DMS153 (cell line): ENCODE results near the gene CD6.
A peak's percentile ranks its signal among the peaks of the same experiment; 100 is the strongest.

Experiments used
- DNase-seq: peaks from one replicate; lab custom pipeline; 2025; lab: John Stamatoyannopoulos, UW

Gene CD6, protein sequence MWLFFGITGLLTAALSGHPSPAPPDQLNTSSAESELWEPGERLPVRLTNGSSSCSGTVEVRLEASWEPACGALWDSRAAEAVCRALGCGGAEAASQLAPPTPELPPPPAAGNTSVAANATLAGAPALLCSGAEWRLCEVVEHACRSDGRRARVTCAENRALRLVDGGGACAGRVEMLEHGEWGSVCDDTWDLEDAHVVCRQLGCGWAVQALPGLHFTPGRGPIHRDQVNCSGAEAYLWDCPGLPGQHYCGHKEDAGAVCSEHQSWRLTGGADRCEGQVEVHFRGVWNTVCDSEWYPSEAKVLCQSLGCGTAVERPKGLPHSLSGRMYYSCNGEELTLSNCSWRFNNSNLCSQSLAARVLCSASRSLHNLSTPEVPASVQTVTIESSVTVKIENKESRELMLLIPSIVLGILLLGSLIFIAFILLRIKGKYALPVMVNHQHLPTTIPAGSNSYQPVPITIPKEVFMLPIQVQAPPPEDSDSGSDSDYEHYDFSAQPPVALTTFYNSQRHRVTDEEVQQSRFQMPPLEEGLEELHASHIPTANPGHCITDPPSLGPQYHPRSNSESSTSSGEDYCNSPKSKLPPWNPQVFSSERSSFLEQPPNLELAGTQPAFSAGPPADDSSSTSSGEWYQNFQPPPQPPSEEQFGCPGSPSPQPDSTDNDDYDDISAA

DNA sequence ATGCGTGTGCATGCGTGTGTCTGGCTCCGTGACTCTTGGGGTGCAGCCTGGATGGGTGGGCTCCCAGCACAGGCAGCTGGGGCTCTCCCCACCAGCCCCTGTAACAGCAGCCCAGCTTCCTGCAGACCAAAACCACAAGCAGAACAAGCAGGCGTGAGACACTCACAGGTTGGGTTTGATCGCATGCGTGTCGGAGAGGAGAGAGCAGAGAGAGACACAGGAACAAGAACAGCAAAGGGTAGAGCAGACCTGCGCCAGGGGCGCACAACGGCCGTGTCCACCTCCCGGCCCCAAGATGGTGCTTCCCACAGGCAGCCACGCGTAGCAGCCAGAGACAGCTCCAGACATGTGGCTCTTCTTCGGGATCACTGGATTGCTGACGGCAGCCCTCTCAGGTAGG is at the start of gene CD6:
CD6 (plus strand) TSS at position 161 of the 400 bp plus-strand sequence; CDS start at position 347, 186 bp downstream.
- no peak for DNase-seq

DNA sequence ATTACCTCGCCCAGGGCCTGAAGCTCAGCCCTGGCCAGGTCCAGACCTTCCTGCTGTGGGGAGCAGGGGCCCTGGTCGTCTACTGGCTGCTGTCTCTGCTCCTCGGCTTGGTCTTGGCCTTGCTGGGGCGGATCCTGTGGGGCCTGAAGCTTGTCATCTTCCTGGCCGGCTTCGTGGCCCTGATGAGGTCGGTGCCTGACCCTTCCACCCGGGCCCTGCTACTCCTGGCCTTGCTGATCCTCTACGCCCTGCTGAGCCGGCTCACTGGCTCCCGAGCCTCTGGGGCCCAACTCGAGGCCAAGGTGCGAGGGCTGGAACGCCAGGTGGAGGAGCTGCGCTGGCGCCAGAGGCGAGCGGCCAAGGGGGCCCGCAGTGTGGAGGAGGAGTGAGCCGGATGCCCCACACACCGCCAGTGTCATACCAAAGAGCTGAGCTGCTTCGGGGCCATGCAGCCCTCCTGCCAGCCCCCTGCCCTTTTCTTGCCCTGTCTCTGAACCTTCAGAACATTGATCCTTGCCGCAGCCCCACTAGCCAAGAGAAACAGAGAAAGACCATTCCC is 49.6 kb upstream of the CD6 start:
- no peak for DNase-seq

DNA sequence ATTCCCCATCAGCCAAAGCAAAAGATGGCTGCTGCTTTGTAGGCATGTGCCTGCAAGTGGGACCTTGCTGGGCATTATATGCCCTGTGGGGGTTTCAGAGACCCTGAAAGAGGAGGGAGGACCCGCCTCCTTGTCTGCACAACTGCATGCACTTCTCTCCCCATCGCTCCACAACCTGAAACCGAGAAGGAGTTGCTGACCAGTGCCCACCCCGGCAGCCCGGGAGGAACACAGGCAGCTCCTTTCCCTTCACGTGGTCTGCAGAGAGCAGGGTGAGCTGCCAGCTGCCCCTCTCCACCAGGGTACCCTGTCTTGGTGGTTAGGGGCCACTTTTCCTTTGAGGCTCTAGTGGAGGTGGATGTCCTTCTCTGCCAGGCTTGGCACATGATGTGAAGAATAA is 48.6 kb upstream of the CD6 start:
- DNase-seq = no peak

DNA sequence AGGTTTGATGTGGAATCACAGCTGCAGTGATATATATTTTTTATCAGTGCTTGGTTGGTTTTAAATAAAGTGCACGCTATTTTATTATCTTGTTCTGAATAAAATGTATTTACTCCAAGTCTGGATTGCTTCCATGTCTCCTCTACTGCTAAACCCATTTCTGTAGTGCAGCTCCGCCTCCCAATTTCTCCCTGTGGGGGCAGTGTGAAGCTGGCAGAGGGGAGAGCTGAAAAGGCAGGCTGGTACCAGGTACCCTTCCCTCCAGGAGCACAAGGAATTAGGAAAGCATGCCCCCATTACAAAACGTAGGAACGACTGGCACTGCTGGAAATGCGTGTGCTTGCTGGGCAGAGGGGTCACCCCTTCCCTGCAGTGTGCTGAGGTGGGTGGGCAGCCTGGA is 48.2 kb upstream of the CD6 start:
- no peak for DNase-seq

DNA sequence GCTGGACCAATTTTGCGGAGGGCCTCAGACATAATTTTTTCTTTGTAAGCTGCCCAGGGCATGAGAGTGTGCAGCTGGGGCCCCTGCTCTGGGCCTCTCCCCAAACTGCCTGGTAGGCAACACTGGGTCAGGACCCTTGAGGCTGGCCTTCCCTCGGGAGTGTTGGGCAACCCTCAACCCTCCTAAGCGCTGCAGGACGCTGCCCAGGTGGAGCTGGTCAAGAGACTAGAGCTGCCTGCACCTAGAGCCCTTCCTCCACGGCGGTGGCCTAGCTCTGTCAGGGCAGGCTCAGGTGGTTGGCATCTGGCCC is 47.7 kb upstream of the CD6 start:
- no peak for DNase-seq

DNA sequence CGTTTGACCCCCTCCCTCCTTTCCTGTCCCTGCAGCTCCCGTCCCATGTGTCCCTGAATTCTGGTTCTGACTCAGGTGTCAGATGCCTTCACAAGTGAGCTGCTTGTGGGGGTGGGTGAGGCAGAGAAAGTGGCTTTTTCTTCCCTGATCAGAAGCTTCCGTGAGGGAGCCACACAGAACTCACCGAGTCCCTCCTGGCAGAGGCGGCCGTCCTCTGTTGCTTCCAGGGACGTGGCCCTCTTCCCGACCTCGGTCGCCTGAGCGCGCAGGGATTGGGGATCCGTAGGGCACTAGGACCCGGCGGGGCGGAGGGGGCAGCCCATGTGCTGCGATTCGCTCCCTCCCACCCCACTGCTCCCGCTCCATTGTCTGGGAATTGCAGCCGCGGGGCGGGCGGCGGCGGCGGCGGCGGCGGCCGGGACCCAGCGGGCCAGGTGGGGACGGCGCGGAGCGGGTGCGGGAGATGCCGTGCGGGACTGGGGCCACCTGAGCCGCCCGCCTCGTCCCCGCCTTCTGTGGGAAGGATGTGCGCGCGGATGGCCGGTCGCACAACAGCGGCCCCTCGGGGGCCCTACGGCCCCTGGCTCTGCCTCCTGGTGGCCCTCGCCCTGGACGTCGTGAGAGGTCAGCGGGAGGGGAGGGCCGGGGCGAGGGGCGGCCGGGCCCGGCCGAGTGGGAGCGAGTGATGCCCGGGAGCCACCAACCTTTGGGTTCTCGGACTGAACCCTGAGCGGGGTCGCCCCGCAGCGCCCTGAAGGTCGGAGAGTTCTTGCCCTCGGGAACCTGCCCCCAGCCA is 47.2 kb upstream of the CD6 start, which contains the start of gene TMEM132A:
TMEM132A (plus strand) TSS at position 351 of the 796 bp plus-strand sequence; CDS start at position 525, 174 bp downstream.
- peak; percentile 33 for DNase-seq

DNA sequence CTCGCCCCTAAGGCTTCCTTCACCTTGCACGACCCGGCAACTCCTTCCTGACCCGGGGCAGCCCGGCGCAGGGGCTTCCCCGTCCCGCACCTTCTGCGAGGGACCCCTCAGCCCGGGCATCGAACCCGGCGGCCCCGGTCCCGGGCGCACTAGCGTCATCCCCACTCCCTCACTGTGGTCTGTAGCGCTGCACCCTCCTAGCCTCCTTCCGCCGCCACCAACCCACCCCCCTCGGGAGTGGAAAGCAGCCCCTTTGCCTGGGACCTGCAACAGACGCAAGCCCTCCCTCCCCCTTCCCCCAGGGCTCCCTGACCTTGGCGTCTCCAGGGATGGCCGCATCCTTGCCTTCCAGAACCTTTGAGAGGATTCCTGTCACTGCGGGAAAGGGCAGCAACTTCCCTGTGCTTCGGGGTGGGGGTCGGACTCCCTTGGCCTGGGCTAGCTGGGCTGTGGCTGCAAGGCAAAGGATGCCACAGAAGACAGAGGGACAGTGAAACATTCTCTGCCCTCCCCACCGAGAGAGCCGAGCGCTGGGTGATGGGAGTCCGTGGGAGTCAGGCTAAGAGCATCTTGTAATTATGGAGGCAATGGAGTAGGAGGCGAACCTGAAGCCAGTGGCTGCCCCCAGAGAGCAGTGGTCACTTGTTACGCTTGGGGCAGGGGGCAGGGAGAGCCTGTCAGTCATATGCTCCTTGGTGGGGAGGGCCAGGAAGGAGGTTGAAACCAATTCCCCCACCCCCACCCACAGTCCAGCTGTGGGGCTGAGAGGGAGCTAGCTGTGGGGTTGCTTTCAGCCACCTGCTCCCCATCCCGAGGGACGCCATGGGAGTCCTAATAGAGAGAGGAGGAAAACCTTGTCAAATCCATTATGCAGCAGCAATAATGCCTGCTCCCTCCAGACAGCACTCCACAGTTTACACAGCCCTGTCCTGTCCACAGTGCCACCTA is 46.3 kb upstream of the CD6 start:
- no peak for DNase-seq

DNA sequence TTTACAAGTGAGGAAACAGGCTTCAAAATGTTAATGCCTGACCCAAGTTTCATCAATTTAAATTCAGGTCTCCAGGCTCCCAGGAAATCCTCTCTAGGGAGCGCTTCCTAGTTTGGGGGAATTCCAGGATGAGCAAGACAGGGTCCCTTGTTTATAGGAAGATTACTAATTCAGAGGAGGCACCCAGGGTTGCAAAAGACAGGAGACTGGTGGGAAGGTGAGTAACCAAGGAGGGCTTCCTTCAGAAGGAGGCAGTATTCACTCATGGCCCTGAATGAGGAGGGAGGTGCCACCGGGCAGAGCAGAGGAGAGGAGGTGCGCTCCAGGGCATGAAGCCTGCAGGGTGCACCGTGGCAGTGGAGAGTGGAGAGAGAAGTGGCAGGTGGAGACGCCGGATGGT is 45.6 kb upstream of the CD6 start:
- DNase-seq = no peak

DNA sequence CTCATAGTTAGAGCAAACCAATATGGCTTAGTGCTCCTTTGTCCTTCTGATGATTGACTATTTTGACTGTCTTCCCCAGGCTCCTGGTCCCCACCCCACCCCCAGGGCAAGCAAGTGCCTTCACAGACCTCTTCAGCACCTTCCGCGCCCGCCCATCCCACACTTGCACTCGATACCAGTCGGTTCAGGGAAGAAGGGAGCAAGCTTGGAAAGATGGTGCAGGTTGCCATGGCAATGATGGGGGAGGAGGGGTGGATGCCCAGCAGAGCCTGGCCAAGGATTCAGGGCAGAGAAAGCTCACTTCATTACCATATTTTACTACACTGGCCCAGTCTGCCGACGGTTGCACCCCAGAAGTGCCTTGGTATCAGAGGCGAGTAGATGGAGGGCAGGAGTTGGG is 45.0 kb upstream of the CD6 start:
- no peak for DNase-seq

DNA sequence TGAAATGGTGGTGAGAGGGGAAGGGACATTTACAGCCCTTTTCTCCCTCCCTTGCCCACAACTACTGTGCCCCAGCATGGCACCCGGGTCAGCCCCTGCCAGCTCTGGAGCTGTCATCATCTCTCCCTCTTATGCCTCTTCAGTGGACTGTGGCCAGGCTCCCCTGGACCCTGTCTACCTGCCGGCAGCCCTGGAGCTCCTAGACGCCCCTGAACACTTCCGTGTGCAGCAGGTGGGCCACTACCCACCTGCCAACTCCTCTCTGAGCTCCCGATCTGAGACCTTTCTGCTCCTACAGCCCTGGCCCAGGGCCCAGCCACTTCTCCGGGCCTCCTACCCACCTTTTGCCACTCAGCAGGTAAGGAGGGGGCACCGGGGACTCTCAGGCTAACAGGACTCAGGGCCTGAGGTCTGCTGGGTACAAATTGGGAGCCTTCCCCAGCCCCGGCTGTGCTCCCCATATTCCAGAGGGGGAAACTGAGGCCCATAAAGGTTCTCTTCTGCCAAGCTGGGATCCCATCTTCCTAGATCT is 44.4 kb upstream of the CD6 start:
- DNase-seq = no peak

DNA sequence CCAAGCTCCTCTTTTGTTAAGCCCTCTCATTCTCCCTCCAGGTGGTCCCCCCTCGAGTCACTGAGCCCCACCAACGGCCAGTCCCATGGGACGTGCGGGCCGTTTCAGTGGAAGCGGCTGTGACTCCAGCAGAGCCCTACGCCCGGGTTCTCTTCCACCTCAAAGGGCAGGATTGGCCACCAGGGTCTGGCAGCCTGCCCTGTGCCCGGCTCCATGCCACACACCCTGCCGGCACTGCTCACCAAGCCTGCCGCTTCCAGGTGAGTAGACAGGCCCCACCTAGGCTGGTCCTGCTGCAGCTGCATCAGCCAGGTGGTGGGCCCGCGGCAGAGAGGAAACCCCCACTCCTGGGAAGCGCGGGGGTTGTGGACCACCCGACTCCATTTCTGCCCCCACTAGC is 43.9 kb upstream of the CD6 start:
- DNase-seq = no peak

DNA sequence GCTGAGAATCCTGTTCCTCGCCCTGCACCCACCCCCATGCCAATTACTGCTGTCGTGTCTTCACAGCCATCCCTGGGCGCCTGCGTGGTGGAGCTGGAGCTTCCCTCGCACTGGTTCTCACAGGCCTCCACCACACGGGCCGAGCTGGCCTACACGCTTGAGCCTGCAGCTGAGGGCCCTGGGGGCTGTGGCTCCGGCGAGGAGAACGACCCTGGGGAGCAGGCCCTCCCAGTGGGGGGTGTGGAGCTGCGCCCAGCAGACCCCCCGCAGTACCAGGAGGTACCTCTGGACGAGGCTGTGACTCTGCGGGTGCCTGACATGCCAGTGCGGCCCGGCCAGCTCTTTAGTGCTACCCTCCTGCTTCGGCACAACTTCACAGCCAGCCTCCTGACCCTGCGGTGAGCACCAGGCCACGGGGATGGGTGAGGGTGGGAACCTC is 42.9 kb upstream of the CD6 start:
- DNase-seq = no peak

DNA sequence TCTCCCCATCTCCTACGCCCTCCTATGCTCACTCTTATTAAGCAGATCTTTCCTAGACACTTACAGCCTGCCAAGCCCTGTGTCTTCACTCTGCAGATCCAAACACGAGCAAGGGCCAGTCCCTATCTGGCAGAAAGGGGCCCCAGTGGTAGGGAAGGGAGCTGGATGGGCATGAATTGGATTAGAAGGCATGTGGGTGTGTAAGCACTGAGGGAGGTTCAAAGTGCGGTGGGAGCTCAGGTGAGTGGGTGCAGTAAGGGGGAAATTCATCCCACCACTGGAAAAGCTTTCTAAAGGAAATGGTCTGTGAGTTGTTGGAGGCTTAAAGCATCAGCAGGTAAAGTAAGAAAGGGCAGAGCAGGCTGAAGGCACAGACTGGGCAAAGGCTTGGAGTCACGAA is 41.7 kb upstream of the CD6 start:
- no peak for DNase-seq

DNA sequence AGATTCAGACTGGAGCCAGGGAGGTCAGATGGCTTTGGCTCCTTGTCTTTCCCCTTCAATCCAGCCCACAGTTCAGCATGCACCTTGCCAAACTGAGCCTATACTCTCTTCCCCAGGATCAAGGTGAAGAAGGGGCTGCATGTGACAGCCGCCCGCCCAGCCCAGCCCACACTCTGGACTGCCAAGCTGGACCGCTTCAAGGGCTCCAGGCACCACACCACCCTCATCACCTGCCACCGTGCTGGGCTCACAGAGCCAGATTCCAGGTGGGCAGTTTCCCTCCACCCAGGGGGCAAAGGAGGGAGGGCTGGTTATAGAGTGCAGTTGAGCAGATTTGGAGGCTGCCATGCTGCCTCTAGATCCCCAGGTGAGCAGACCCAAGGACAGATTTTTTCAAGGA is 41.1 kb upstream of the CD6 start:
- DNase-seq = no peak

DNA sequence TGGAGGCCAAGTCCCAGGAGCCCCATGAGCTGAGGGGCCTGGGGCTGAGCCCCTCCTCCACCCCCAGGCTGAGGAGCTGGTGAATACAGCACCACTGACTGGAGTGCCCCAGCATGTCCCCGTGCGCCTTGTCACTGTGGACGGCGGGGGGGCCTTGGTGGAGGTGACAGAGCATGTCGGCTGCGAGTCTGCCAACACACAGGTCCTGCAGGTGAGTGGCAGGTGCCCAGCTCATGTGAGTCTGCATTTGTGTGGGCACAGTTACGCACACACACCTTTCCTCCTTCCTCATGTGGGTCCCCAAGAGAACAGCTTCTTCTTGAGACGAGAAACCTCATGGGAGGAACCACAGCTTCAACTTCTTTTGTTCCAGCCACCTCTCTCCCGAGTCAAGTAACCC is 39.6 kb upstream of the CD6 start:
- DNase-seq = no peak

DNA sequence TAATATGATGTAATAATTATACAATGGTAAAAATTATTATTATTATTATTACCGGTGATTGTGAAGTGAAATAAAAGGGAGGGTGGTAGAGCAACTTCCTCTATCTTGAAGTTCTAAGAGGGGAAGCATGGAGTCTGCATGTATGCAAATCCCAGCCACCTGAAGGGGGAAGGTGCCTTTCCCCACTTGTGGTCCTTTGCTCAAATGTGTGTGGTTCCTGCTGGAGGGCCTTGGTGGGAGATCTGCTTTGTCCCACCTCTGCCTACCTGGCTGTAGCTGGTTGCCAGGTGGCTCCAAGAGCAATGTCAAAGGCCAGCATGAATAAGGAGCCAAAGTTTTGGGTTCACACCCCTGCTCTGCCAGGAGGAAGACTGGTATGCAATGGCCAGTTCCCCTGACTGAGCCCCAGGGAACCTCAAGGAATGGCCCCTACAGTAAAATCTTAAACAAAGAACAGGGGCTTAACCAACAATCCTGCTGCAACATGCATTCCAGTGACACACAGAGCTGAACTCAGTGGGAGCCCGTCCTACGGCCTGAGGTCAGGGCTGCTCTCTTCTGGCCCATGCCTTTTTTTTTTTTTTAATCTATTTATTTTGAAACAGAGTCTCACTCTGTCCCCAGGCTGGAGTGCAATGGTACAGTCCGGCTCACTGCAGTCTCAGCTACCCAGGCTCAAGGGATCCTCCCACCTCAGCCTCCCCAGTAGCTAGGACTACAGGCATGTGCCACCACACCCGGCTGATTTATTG is 38.7 kb upstream of the CD6 start:
- no peak for DNase-seq

DNA sequence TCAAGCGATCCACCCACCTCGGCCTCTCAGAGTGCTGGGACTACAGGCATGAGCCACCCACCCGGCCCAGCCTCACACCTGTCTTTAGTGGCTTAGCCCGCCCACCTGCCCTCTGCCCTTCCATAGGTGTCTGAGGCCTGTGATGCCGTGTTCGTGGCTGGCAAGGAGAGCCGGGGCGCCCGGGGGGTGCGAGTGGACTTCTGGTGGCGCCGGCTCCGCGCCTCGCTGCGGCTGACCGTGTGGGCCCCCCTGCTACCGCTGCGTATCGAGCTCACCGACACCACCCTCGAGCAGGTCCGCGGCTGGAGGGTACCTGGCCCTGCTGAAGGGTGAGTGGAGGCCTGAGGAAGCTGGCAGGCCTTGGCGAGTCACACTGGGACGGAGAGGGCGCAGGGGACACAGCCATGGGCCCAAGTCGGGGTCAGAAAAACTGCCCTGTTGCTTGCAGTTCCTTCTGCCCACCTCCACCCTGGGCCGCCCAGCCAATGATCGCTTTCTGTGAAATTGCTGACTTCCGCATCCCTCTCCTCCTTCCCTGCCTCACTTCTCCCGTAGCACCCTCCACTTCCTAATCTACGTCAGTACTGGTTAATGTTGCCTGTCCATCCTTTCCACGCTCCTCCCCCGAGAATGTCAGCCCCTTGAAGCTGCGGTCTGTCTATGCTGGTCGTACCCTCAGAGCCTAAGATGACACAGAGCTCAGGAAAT is 37.9 kb upstream of the CD6 start:
- DNase-seq = no peak

DNA sequence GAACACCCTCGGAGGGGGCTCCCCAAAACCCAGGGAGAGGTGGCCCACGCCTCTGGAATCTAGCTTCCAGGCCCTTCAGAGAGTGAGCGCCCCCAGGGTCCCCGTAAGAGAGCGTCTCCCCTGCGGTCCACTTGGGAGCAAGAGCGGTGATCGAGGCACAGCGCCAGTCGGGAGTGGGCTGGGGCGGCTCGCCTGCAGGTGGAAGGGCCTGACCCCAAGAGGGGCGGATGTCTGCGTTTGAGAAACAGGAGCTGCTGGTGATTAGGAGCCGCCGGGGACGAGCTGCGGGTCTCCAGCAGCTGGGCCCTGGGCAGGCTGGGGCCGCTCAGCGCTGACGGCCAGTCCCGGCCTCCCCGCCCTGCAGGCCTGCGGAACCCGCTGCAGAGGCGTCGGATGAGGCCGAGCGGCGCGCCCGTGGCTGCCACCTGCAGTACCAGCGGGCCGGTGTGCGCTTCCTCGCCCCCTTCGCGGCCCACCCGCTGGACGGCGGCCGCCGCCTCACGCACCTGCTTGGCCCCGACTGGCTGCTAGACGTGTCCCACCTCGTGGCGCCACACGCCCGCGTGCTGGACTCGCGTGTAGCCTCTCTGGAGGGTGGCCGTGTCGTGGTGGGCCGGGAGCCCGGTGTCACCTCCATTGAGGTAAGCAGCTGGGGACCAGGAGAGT is 37.2 kb upstream of the CD6 start:
- DNase-seq = no peak
